ENCODE results near the gene KIAA1614.

KIAA1614 gene

DNA sequence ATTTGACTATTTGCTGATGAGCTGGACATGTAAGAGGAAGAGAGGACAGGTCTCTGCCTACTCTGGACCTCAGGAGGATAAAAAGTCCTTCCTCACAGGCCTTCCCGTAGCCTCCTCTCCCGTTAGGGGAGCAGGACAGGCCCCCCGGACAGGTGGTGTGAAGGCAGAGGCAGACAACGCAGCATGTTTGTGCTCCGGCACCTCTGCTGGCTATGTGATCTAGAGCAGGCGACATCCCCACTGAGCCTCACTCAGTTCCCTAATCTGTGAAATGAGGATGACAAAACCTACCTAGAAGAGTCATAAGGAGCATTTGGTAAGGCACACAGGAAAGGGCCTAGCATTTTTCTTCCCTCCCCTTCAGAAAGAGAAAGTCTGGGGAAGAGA, 34.8 kb downstream of the KIAA1614 start:
- TF ChIP-seq, protein P1, sequence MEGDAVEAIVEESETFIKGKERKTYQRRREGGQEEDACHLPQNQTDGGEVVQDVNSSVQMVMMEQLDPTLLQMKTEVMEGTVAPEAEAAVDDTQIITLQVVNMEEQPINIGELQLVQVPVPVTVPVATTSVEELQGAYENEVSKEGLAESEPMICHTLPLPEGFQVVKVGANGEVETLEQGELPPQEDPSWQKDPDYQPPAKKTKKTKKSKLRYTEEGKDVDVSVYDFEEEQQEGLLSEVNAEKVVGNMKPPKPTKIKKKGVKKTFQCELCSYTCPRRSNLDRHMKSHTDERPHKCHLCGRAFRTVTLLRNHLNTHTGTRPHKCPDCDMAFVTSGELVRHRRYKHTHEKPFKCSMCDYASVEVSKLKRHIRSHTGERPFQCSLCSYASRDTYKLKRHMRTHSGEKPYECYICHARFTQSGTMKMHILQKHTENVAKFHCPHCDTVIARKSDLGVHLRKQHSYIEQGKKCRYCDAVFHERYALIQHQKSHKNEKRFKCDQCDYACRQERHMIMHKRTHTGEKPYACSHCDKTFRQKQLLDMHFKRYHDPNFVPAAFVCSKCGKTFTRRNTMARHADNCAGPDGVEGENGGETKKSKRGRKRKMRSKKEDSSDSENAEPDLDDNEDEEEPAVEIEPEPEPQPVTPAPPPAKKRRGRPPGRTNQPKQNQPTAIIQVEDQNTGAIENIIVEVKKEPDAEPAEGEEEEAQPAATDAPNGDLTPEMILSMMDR (IDR thresholded peaks at IDR 0.05; ENCODE audit: insufficient read depth, low read depth, low read length, missing control alignments): no peak
- H3K4me3 ChIP-seq (ENCODE audit: low read depth, low read length): no peak overlapping the region
- DNase-seq (ENCODE audit: low read depth): no peak

DNA sequence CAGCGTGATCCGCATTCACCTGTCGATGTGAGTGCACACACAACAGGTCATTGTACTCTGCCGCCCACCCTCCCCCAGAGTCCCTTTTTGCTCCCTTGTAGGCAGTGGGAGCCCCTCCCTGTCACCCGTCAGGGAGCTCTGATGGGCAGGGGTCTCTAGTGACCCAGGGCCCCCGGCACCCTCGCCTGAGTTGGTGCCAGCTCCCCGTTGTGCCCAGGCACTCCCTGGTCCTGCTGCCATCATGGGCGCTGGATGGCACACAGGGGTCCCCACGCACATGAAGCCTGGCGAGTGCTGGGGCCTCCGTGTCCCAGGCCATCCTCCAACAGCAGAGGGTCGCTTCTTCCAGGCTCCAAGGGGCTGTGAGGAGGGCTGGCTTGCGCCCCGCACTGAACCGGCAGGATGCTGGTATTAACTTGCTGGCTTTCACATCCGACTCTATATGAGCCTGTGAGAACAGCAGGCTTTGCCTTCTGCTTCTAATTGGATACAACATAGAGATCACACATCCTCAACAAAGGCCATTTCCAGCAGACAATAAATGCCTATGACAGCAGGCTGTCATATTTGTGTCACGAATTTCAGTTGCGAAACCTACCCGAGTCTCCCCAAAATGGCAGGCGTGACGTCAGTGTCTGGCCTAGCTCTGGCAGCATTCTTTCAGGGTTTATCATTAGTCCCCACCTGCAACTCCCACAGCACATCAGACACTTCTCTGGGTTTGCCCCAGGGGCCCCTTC, 35.4 kb downstream of the KIAA1614 start:
- TF ChIP-seq, protein P1 (IDR thresholded peaks at IDR 0.05; ENCODE audit: insufficient read depth, low read depth, low read length, missing control alignments): no peak
- no peak for DNase-seq (ENCODE audit: low read depth)
- no peak overlapping the region for H3K4me3 ChIP-seq (ENCODE audit: low read depth, low read length)

DNA sequence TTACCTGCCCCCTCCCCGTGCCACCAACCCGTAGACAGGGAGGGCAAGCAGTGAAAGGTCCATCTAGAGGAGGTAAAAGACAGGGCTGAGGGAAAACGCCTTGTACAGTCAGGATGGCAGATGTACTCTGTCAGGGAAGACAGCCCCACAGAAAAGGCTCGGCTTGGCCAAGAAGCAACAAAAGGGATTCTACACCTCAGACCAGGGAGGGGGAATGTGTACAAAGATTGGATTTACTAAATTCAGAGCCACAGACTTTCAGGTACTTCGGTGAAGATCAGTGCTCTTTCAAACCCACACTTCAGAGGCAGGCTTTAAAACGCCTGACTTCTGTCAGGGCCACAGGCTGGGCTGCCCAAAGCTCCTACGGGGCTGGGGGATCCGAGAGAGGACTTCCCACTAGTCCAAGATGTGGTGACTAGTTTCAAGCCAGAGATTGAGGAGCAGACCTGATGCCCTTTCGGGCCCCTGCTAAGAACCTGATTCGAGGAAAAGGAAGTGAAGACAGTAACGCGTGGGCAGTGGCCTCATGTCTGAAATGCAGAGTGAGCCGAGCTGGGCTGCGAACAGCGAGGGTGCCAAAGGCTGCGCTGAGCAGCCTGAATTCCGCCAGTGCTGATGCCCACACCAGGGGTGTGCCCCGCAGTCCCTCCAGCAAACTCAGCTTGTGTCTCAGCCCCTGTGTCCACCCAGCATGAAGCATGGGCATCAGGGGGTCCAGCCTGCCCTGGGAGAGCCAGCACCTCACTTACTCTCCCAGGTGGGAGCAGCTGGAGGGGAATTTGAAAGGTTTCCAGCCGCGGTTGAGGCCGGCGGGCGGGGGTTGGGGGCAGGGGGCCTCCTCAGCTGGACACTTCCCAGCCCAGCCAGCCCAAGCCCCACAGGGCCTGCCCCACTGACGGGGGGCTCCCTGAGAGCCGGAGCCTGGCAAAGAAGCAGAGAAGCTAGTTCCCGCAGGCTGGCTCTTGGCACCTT, 36.2 kb downstream of the KIAA1614 start:
- no peak for DNase-seq (ENCODE audit: low read depth)
- TF ChIP-seq, protein P1 (IDR thresholded peaks at IDR 0.05; ENCODE audit: insufficient read depth, low read depth, low read length, missing control alignments): no peak
- H3K4me3 ChIP-seq (ENCODE audit: low read depth, low read length): no peak overlapping the region

DNA sequence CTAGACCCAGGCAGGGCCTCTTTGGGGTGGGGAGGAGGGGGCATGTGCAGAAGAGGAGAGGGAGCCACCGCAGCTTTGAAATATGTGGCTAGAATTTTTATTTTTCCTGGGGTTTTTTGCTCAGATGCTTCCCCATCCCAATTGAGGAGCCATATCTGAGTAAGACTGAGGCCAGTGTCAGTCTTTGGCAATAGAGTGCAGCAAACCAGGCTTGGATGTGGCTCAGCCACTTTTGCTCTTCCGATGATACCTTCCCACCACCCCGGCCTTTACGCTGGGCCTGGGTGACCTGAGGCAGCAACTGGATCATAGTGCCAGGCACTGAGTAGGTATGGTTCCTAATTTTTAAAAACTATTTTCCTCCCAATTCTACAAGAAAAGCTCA, 36.9 kb downstream of the KIAA1614 start:
- TF ChIP-seq, protein P1 (IDR thresholded peaks at IDR 0.05; ENCODE audit: insufficient read depth, low read depth, low read length, missing control alignments): no peak
- H3K4me3 ChIP-seq (ENCODE audit: low read depth, low read length): no peak overlapping the region
- DNase-seq (ENCODE audit: low read depth): no peak

DNA sequence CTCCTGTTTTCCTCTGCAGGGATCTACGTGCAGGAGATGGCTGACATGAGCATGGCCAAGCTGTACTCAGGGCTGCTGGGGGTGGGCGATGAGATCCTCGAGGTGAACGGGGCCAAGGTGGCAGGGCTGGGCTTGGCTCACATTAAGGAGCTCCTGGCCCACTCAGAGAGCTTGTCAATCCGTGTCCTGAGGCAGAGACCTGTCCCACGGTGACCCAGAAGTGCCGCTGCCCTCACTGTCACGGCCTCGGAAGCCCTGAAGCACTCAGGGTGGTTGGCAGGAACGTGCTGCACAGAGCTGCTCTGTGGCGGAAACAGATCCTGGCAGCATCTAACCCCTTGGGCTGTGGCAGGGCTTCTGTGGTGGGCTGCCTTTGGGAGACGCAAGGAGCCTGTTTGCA, 37.6 kb downstream of the KIAA1614 start:
- no peak overlapping the region for H3K4me3 ChIP-seq (ENCODE audit: low read depth, low read length)
- DNase-seq (ENCODE audit: low read depth): no peak
- TF ChIP-seq, protein P1 (IDR thresholded peaks at IDR 0.05; ENCODE audit: insufficient read depth, low read depth, low read length, missing control alignments): no peak

DNA sequence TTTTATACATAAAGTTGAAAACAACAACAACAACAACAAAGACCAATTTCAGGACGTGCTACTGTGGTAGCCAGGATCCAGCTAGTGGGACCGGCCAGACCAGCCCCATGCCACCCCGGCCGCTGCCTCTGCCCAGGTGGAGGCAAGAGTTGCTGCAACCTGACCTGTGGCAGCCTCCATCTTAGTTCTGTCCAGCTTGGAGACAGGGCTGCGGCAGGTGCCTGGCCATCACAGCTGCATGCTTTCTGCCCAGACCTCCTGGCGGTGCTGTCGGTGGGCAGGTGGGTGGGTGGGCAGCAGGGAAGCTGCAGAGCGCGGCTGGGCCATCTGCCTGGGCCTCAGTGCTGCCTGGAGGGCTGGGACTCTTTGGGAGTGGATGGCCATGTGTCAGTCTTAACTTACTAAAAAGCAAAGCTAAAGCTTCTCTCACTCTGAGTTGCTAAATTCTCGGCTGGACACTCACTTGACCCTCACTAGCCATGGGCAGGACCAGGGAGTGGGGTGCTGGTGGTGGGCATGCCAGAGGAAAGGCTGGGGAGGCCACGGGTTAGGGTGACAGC, 38.6 kb downstream of the KIAA1614 start:
- no peak for DNase-seq (ENCODE audit: low read depth)
- TF ChIP-seq, protein P1 (IDR thresholded peaks at IDR 0.05; ENCODE audit: insufficient read depth, low read depth, low read length, missing control alignments): no peak
- no peak overlapping the region for H3K4me3 ChIP-seq (ENCODE audit: low read depth, low read length)

All from GM12865 (cell line).